DOHH2 (cell line): ENCODE results near the gene SCUBE1.

Experiments used
- H3F3A ChIP-seq: fragments of 200-600 bp; sonication (generic), shearing (Covaris generic); 2 replicates; pipeline ENCODE4 v1.6.0; 2016; ENCODE audit warnings: antibody characterized with exemption, mild to moderate bottlenecking; ENCODE audit not compliant: control insufficient read depth, insufficient read depth
- H3K27ac ChIP-seq: fragments of 200-600 bp; sonication (generic); 2 replicates; pipeline ENCODE4 v1.5.1; 2014; ENCODE audit warnings: low read depth, mild to moderate bottlenecking, low read length, moderate library complexity
- H3K27me3 ChIP-seq: fragments of 200-600 bp; sonication (generic); 2 replicates; pipeline ENCODE4 v1.6.1; 2014; ENCODE audit warnings: mild to moderate bottlenecking, low read length, mixed read lengths; ENCODE audit not compliant: control insufficient read depth
- H3K36me3 ChIP-seq: fragments of 200-600 bp; sonication (generic); 2 replicates; pipeline ENCODE4 v1.6.1; 2014; ENCODE audit warnings: mild to moderate bottlenecking, low read length, moderate library complexity, mixed read lengths; ENCODE audit not compliant: control insufficient read depth
- H3K4me1 ChIP-seq: fragments of 200-600 bp; sonication (generic); 2 replicates; pipeline ENCODE4 v1.6.1; 2014; ENCODE audit warnings: mild to moderate bottlenecking, low read length, mixed read lengths; ENCODE audit not compliant: control insufficient read depth
- H3K4me2 ChIP-seq: fragments of 200-600 bp; sonication (generic); 2 replicates; pipeline ENCODE4 v1.6.0; 2014; ENCODE audit warnings: mild to moderate bottlenecking, low read length, moderate library complexity
- H3K4me3 ChIP-seq: fragments of 200-600 bp; sonication (generic); 2 replicates; pipeline ENCODE4 v1.5.1; 2014; ENCODE audit warnings: mild to moderate bottlenecking, low read length, mixed read lengths
- H3K79me2 ChIP-seq: fragments of 200-600 bp; sonication (generic); 2 replicates; pipeline ENCODE4 v1.6.1; 2014; ENCODE audit warnings: mild to moderate bottlenecking, low read length, mixed read lengths; ENCODE audit not compliant: control insufficient read depth
- H3K9me2 ChIP-seq: fragments of 200-600 bp; sonication (generic); replicated peaks from 2 replicates; pipeline ENCODE4 v1.6.1; 2014; ENCODE audit warnings: mild to moderate bottlenecking, low read length, mixed read lengths; ENCODE audit not compliant: control insufficient read depth
- H3K9me3 ChIP-seq: fragments of 200-600 bp; sonication (generic); 2 replicates; pipeline ENCODE4 v1.6.1; 2014; ENCODE audit warnings: antibody characterized with exemption, low read length, mixed read lengths; ENCODE audit not compliant: control insufficient read depth, insufficient read depth
- H4K20me1 ChIP-seq: fragments of 200-600 bp; sonication (generic); 2 replicates; pipeline ENCODE4 v1.6.0; 2014; ENCODE audit warnings: low read depth, mild to moderate bottlenecking, antibody characterized with exemption, low read length, moderate library complexity; ENCODE audit not compliant: control insufficient read depth, insufficient read depth
- CTCF ChIP-seq: fragments of 200-600 bp; sonication (generic); IDR thresholded peaks from one replicate; pipeline ENCODE4 v1.5.1; 2014; ENCODE audit warnings: antibody characterized with exemption, mild to moderate bottlenecking, low read depth, low read length; ENCODE audit not compliant: poor library complexity, severe bottlenecking
- EZH2phosphoT487 ChIP-seq: fragments of 200-600 bp; sonication (generic); IDR thresholded peaks from 2 replicates; pipeline ENCODE4 v1.6.1; 2017; ENCODE audit warnings: borderline replicate concordance, mild to moderate bottlenecking, antibody characterized with exemption, low read length, moderate library complexity, mixed read lengths

SCUBE1 gene

GRCh38 chr22:43308836-43309235, 34.3 kb downstream of the SCUBE1 start:
- TF ChIP-seq EZH2phosphoT487 (no peak), CTCF (no peak)
- no peak overlapping the region for H3K27ac ChIP-seq

GRCh38 chr22:43308060-43308830, 34.9 kb downstream of the SCUBE1 start:
- H3K27ac ChIP-seq = no peak overlapping the region
- no peaks in the 10 kb centered on the region for H3F3A ChIP-seq
- TF ChIP-seq EZH2phosphoT487 = no peak
- no peak for TF ChIP-seq CTCF
- no peaks in the 10 kb centered on the region for H3K9me3 ChIP-seq
- no peaks in the 10 kb centered on the region for H4K20me1 ChIP-seq
- no peaks in the 10 kb centered on the region for H3K4me1 ChIP-seq
- no peak overlapping the region for H3K4me3 ChIP-seq
- H3K27me3 ChIP-seq = peaks cover 6% of the 10 kb centered on the region; the same call in 1 of the 2 replicates
- no peak overlapping the region for H3K4me2 ChIP-seq
- H3K9me2 ChIP-seq = no peaks in the 10 kb centered on the region
- H3K79me2 ChIP-seq = no peaks in the 10 kb centered on the region
- H3K36me3 ChIP-seq = no peaks in the 10 kb centered on the region

More at GRCh38 chr22:43308836-43309235, 34.3 kb downstream of the SCUBE1 start:
- Histone ChIP-seq H3K4me3 (no peak overlapping the region), H3K36me3 (no peaks in the 10 kb centered on the region), H3K4me2 (no peak overlapping the region), H3K4me1 (no peaks in the 10 kb centered on the region), H3K79me2 (no peaks in the 10 kb centered on the region), H3K9me2 (no peaks in the 10 kb centered on the region), H3K27me3 (peaks cover 6% of the 10 kb centered on the region; the same call in 1 of the 2 replicates), H4K20me1 (no peaks in the 10 kb centered on the region), H3F3A (no peaks in the 10 kb centered on the region), H3K9me3 (no peaks in the 10 kb centered on the region)

- Histone ChIP-seq H3K36me3 (no peaks in the 10 kb centered on the region), H3K79me2 (no peaks in the 10 kb centered on the region), H3K9me2 (no peaks in the 10 kb centered on the region), H4K20me1 (no peaks in the 10 kb centered on the region), H3K4me1 (no peaks in the 10 kb centered on the region), H3K4me2 (no peak overlapping the region), H3F3A (no peaks in the 10 kb centered on the region), H3K9me3 (no peaks in the 10 kb centered on the region), H3K27ac (no peak overlapping the region), H3K4me3 (no peak overlapping the region), H3K27me3 (peaks cover 6% of the 10 kb centered on the region; the same call in 1 of the 2 replicates)
- TF ChIP-seq CTCF (no peak), EZH2phosphoT487 (no peak)
These were observed 37.4 kb downstream of the SCUBE1 start for GRCh38 chr22:43305806-43306205.
